ENCODE data around the gene SORL1-AS1.

Gene SORL1-AS1

GRCh38 chr11:121451178-121451985 lies 1.4 kb downstream of the SORL1-AS1 start:
- no peak for DNase-seq

GRCh38 chr11:121450401-121450800 lies 2.4 kb downstream of the SORL1-AS1 start:
- peak; percentile 40 for DNase-seq

- no peak for DNase-seq
Observed at GRCh38 chr11:121449626-121450025, 3.1 kb downstream of the SORL1-AS1 start.

GRCh38 chr11:121449123-121449522 lies 3.6 kb downstream of the SORL1-AS1 start:
- no peak for DNase-seq

GRCh38 chr11:121448431-121448941 lies 4.3 kb downstream of the SORL1-AS1 start:
- DNase-seq = peak; percentile 74

GRCh38 chr11:121448011-121448410 lies 4.8 kb downstream of the SORL1-AS1 start:
- no peak for DNase-seq

- peak; percentile 47 for DNase-seq
Observed at GRCh38 chr11:121446752-121447156, 6.0 kb downstream of the SORL1-AS1 start.

- no peak for DNase-seq
Observed at GRCh38 chr11:121445071-121445768, 7.5 kb downstream of the SORL1-AS1 start.

GRCh38 chr11:121444526-121444925 lies 8.2 kb downstream of the SORL1-AS1 start:
- no peak for DNase-seq

- DNase-seq = no peak
Observed at GRCh38 chr11:121443688-121444275, 9.0 kb downstream of the SORL1-AS1 start.

GRCh38 chr11:121441521-121441920 lies 11.2 kb downstream of the SORL1-AS1 start:
- no peak for DNase-seq

- no peak for DNase-seq
Observed at GRCh38 chr11:121439759-121440158, 13.0 kb downstream of the SORL1-AS1 start.

GRCh38 chr11:121439337-121439736 lies 13.4 kb downstream of the SORL1-AS1 start:
- DNase-seq = no peak

- DNase-seq = no peak
Observed at GRCh38 chr11:121437686-121438078, 15.1 kb downstream of the SORL1-AS1 start.

- DNase-seq = peak; percentile 40
Observed at GRCh38 chr11:121437018-121437685, 15.6 kb downstream of the SORL1-AS1 start.

- DNase-seq = peak; percentile 48
Observed at GRCh38 chr11:121435551-121436511, 16.9 kb downstream of the SORL1-AS1 start.

GRCh38 chr11:121435132-121435531 lies 17.6 kb downstream of the SORL1-AS1 start:
- peak; percentile 32 for DNase-seq

GRCh38 chr11:121431820-121432526 lies 20.8 kb downstream of the SORL1-AS1 start:
- no peak for DNase-seq

GRCh38 chr11:121429556-121429955 lies 23.2 kb downstream of the SORL1-AS1 start:
- peak; percentile 44 for DNase-seq

- DNase-seq = no peak
Observed at GRCh38 chr11:121427400-121427744, 25.4 kb downstream of the SORL1-AS1 start.
